RWPE2 (cell line): Measurements from ENCODE around the gene TRPM1.

Experiments
- ATAC-seq: fragments of 200-7000 bp; cut with Tn5 transposase; 3 replicates; pipeline ENCODE4 v1.9.1; 2021; ENCODE audit warnings: low read depth
- DNase-seq: peaks from one replicate; pipeline ENCODE4 v3.0.0-alpha.2; 2020; ENCODE audit warnings: low spot score
- H3K27ac ChIP-seq: fragments of 450-650 bp; 2 replicates; pipeline ENCODE4 v1.5.1; 2017; ENCODE audit warnings: mild to moderate bottlenecking; ENCODE audit not compliant: poor library complexity, severe bottlenecking
- H3K27me3 ChIP-seq: fragments of 250-450 bp; sonication (Bioruptor Pico); 2 replicates; pipeline ENCODE4 v1.5.1; 2021; ENCODE audit warnings: mild to moderate bottlenecking, moderate library complexity; ENCODE audit not compliant: insufficient read depth, poor library complexity, severe bottlenecking
- H3K36me3 ChIP-seq: fragments of 250-450 bp; sonication (Bioruptor Pico); 2 replicates; pipeline ENCODE4 v1.5.1; 2020; ENCODE audit warnings: low read depth, mild to moderate bottlenecking, moderate library complexity
- H3K4me1 ChIP-seq: fragments of 250-450 bp; sonication (Bioruptor Pico); 2 replicates; pipeline ENCODE4 v1.5.1; 2021; ENCODE audit warnings: mild to moderate bottlenecking, moderate library complexity; ENCODE audit not compliant: insufficient read depth, poor library complexity, severe bottlenecking
- H3K4me3 ChIP-seq: fragments of 250-450 bp; sonication (Bioruptor Pico); 2 replicates; pipeline ENCODE4 v1.5.1; 2021; ENCODE audit warnings: mild to moderate bottlenecking, moderate library complexity; ENCODE audit not compliant: severe bottlenecking
- H3K9me3 ChIP-seq: fragments of 250-450 bp; sonication (Bioruptor Pico); 2 replicates; pipeline ENCODE4 v1.5.1; 2021; ENCODE audit warnings: mild to moderate bottlenecking, moderate library complexity; ENCODE audit not compliant: severe bottlenecking
- TF ChIP-seq, protein P1 (sequence below): fragments of 450-650 bp; IDR thresholded peaks from one replicate; pipeline ENCODE4 v1.5.1; 2017; ENCODE audit warnings: mild to moderate bottlenecking, moderate library complexity; ENCODE audit not compliant: poor library complexity, severe bottlenecking

Gene TRPM1

GRCh38 chr15:31035610-31036009 lies 65.9 kb downstream of the TRPM1 start:
- H3K36me3 ChIP-seq = no peaks in the 10 kb centered on the region
- no peaks in the 10 kb centered on the region for H3K4me1 ChIP-seq
- no peaks in the 10 kb centered on the region for H3K27me3 ChIP-seq
- H3K4me3 ChIP-seq = no peak overlapping the region
- ATAC-seq = no peak
- no peaks in the 10 kb centered on the region for H3K9me3 ChIP-seq
- DNase-seq = no peak
- H3K27ac ChIP-seq = no peak overlapping the region
- TF ChIP-seq, protein P1, sequence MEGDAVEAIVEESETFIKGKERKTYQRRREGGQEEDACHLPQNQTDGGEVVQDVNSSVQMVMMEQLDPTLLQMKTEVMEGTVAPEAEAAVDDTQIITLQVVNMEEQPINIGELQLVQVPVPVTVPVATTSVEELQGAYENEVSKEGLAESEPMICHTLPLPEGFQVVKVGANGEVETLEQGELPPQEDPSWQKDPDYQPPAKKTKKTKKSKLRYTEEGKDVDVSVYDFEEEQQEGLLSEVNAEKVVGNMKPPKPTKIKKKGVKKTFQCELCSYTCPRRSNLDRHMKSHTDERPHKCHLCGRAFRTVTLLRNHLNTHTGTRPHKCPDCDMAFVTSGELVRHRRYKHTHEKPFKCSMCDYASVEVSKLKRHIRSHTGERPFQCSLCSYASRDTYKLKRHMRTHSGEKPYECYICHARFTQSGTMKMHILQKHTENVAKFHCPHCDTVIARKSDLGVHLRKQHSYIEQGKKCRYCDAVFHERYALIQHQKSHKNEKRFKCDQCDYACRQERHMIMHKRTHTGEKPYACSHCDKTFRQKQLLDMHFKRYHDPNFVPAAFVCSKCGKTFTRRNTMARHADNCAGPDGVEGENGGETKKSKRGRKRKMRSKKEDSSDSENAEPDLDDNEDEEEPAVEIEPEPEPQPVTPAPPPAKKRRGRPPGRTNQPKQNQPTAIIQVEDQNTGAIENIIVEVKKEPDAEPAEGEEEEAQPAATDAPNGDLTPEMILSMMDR = no peak

GRCh38 chr15:31034152-31034551 lies 67.4 kb downstream of the TRPM1 start:
- H3K4me3 ChIP-seq = no peak overlapping the region
- H3K9me3 ChIP-seq = no peaks in the 10 kb centered on the region
- H3K27ac ChIP-seq = no peak overlapping the region
- no peaks in the 10 kb centered on the region for H3K4me1 ChIP-seq
- TF ChIP-seq, protein P1 = peak; percentile 14
- H3K27me3 ChIP-seq = no peaks in the 10 kb centered on the region
- no peaks in the 10 kb centered on the region for H3K36me3 ChIP-seq
- DNase-seq (no peak), ATAC-seq (peak; percentile 35; the same call in 2 of the 3 replicates)

- Histone ChIP-seq H3K4me3 (no peak overlapping the region), H3K4me1 (no peaks in the 10 kb centered on the region), H3K36me3 (no peaks in the 10 kb centered on the region), H3K9me3 (no peaks in the 10 kb centered on the region), H3K27me3 (no peaks in the 10 kb centered on the region), H3K27ac (no peak overlapping the region)
- TF ChIP-seq, protein P1 = no peak
- no peak for DNase-seq
- ATAC-seq = no peak
Measured at GRCh38 chr15:31032961-31033371, 68.6 kb downstream of the TRPM1 start.

GRCh38 chr15:31031471-31032067 lies 70.0 kb downstream of the TRPM1 start:
- DNase-seq = no peak
- H3K9me3 ChIP-seq = no peaks in the 10 kb centered on the region
- H3K27me3 ChIP-seq = no peaks in the 10 kb centered on the region
- H3K4me3 ChIP-seq = no peak overlapping the region
- H3K4me1 ChIP-seq = no peaks in the 10 kb centered on the region
- no peaks in the 10 kb centered on the region for H3K36me3 ChIP-seq
- ATAC-seq = peak; percentile 74; the same call in 2 of the 3 replicates
- TF ChIP-seq, protein P1 = no peak
- no peak overlapping the region for H3K27ac ChIP-seq

DNA sequence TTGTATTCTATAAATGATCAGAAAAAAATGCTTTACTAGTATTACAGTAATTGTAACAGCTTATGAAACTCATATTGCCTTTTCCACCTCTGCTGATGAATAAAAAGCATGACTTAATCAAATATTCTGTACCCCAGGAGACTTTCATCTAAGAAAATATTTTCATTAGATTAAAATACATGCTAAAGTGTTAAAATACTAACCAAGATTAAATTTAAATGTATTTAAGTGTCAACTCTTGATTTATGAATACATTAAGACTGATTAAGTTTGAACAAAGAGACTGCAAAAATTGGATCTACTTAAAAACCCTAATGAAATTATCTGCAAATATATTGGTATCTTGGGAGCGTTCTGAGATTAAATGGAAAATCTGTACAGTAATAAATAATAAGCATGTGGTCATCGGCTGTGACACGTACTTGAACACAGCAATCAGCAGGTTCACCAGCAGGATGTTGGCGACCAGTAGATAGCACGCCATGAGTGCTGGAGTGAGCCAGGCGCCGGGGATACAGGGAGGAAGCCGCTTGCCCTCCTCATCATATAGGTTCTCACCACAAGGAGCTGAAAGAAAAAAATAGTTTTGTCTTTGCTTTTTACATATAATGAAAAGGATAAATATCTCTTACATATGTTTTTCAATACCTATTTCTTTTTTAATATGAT lies 73.5 kb downstream of the TRPM1 start:
- Histone ChIP-seq H3K9me3 (no peaks in the 10 kb centered on the region), H3K4me3 (no peak overlapping the region), H3K27ac (no peak overlapping the region), H3K27me3 (no peaks in the 10 kb centered on the region), H3K36me3 (no peaks in the 10 kb centered on the region), H3K4me1 (peaks cover 21% of the 10 kb centered on the region)
- ATAC-seq = no peak
- TF ChIP-seq, protein P1 = no peak
- DNase-seq = no peak
